ENCODE data around the gene HSDL2.

GRCh38 chr9:112495614-112496013, 115.7 kb downstream of the HSDL2 start:
- TF ChIP-seq YY1 (IDR thresholded peaks at IDR 0.05; ENCODE audit: low read depth) (no peak), USF1 (IDR thresholded peaks at IDR 0.05) (no peak), REST (IDR thresholded peaks at IDR 0.05; ENCODE audit: low read depth) (no peak), EGR1 (IDR thresholded peaks at IDR 0.05) (no peak), TCF12 (IDR thresholded peaks at IDR 0.05; ENCODE audit: low read depth) (no peak), TAF1 (IDR thresholded peaks at IDR 0.05; ENCODE audit: low read depth) (no peak), RAD21 (IDR thresholded peaks at IDR 0.05; ENCODE audit: low read depth) (no peak), EP300 (IDR thresholded peaks at IDR 0.05; ENCODE audit: borderline replicate concordance) (no peak), FOXM1 (IDR thresholded peaks at IDR 0.05; ENCODE audit: borderline replicate concordance, low read depth) (no peak), CEBPB (IDR thresholded peaks at IDR 0.05) (no peak), MAX (IDR thresholded peaks at IDR 0.05) (no peak), CREB1 (IDR thresholded peaks at IDR 0.05; ENCODE audit: low read depth) (no peak)
